GM18507 (cell line): ENCODE measurements around the gene UBN1.

Experiments
- DNase-seq: peaks from one replicate; pipeline ENCODE4 v3.0.0; 2011; ENCODE audit warnings: low read depth; ENCODE audit not compliant: insufficient read length; ENCODE audit errors: extremely low spot score
- FAIRE-seq: peaks from 2 replicates; lab custom pipeline; 2011; peaks lifted over from hg19 to GRCh38; lab: Jason Lieb, UNC

Gene UBN1

GRCh38 chr16:4813251-4814003 is 33.9 kb upstream of the UBN1 start:
- DNase-seq = no peak
- no peak for FAIRE-seq

GRCh38 chr16:4814046-4814445 is 33.2 kb upstream of the UBN1 start:
- DNase-seq (no peak), FAIRE-seq (no peak)

GRCh38 chr16:4814542-4815173 is 32.6 kb upstream of the UBN1 start:
- no peak for FAIRE-seq
- no peak for DNase-seq

GRCh38 chr16:4820652-4821051 is 26.6 kb upstream of the UBN1 start:
- FAIRE-seq = no peak
- no peak for DNase-seq

DNA sequence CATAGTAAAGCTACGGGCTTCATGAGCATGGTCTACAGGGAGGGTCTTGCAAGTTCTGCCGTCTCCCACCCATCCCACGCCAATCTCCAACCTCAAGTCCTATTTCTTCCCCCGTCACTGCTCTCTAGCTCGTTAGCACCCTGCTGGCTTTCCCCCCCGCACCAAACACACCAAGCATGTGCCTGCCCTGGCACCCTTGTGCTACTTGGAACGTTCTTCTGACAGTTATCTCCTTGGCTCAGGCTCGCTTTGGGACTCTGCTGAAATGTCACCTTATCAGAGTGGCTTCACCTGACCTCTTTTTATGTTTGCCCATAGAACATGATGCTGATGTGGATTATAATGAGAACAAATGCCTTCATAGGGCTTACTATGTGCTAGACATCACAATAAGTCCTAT is 22.1 kb upstream of the UBN1 start:
- FAIRE-seq = no peak
- DNase-seq = no peak

- DNase-seq (no peak), FAIRE-seq (no peak)
Observed at GRCh38 chr16:4826526-4826925, 20.8 kb upstream of the UBN1 start.

- no peak for DNase-seq
Observed at GRCh38 chr16:4826980-4827379, 20.3 kb upstream of the UBN1 start.

DNA sequence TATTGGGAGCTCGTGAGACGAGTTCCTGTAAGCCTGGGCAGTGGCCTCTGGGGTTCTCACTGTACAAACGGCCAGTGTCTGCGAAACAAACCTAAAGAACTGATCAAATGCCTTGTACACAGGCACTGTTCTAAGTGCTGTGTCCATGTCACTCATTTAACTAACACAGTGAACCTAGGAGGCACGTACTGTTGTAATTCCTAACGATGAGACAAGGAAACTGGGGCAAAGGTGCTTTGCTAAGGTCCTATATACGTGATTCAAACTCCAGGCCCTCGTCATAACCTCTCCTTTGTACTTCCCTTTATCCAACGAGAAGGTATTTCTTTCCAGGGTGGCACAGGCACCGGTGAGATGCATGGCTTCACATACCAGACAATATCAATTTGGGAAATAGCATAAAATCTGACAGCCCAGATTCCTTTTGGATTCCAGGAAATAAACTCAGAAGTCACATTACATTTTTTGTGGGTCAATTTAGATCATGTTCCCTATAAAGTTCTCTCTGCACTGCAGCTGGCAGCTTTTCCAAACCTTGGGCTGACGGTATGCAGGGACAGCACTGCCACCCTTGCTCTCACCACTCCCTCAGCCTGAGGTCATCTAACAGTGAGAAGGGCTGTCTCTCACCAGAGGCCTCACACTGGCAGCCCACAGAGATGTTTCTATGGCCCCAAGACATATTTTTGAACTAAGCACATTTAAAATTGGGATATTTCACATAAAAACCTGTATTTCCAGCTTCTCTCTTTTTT is 18.5 kb upstream of the UBN1 start:
- FAIRE-seq = no peak

More at GRCh38 chr16:4826980-4827379, 20.3 kb upstream of the UBN1 start:
- no peak for FAIRE-seq

DNA sequence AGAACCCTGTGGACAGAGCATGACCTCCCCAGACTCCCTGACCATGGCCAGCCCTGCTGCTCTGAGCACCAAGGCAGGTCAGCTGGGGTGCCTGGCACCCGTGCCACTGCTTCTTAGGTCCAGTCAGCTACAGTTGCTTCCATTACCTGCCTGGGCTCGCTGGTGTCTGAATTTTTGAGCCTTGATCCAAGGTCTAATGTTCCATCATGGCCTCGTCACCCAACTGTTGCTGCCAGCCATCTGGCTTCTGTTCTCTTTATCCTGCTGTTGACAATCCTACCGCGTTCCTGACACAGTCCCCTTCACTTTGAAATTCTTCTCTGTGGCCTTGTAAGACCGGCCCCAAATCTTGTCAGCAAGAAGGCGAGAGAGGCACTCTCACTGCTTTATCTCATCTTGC is 16.9 kb upstream of the UBN1 start:
- DNase-seq (no peak), FAIRE-seq (no peak)

More for the DNA sequence above, 18.5 kb upstream of the UBN1 start:
- no peak for DNase-seq

DNA sequence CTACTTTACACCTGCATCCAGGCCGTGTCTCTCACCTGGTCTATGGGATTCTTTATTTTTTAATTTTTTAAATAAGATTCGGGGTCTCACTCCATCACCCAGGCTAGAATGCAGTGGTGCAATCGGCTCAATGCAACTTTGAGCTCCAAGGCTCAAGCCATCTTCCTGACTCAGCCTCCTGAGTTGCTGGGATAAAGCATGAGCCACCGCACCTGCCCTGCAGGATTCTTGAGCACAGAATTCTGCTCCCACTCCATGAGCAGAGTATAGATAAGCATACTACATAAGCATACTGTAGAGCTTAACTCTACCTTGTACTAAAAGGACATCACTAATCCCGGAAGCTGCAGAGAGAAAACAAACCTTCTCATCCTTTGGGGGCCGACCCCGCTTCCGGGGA is 15.7 kb upstream of the UBN1 start:
- FAIRE-seq = no peak
- DNase-seq = no peak

DNA sequence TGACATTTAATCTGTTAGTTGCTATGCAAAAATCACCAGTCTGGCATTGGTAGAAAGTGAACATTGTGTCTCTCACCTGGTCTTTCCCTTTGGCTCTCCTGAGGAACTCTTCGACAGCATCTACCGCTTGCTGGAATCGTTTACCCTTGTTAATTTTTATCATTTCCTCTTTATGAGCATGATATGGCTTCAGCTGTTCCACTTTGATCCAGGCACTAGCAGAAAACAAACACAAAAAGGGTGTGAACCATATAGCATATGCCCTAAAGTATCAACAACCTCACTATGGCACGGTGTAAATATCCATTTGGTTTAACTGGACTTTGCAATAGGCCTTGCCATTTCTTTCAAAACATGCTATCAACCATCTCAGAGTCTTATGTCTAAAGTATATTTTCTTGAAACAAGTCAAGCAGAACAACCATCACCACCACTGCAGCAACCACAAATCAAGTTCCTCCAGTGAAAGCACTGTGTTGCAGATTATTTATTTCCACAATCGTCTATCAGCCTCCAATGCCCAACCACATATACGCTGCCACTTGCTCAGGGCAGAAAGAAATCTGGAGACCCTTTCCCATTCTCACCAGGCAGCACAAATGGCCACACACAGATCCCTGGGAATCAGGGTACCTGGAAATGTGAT is 14.5 kb upstream of the UBN1 start:
- FAIRE-seq (no peak), DNase-seq (no peak)

DNA sequence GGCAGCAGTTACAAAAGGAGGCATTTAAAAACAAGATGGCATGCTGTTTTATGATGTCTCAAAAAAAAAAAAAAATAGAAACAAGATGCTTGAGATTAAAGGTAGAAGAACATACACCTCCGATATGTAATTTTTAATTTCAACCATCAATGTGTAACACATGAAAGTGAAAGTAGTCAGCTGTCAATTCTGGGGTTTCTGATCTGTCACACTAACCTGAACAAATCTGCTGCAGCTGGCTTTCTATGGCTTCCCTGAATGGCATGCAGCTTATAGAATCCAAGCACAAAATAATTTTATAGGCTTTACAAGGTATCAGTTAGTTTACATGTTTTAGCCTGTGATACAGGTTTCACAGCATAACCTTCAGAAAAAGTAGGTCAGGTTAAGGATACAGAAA is 13.7 kb upstream of the UBN1 start:
- no peak for DNase-seq
- no peak for FAIRE-seq

DNA sequence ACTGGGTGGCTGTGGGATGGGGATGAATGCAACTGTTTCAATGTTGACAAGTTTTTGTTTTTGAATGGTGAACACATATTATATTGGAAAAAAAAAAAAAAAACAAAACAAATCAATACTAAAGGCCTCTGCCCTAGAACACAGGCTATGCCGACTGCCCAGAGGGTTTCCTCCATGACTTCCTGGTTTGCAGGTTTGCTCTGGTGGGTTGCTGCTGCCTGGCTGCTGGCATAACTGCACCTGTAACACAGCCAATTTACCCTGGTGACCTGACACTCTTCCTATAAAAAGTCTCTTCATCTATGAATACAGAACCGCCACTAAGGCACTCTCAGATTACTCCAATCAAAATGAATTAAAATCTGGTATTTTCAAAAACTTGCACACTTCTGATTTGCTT is 10.6 kb upstream of the UBN1 start:
- FAIRE-seq = no peak

GRCh38 chr16:4837733-4838501 is 9.4 kb upstream of the UBN1 start:
- FAIRE-seq (no peak), DNase-seq (no peak)

More for the DNA sequence above, 10.6 kb upstream of the UBN1 start:
- no peak for DNase-seq

DNA sequence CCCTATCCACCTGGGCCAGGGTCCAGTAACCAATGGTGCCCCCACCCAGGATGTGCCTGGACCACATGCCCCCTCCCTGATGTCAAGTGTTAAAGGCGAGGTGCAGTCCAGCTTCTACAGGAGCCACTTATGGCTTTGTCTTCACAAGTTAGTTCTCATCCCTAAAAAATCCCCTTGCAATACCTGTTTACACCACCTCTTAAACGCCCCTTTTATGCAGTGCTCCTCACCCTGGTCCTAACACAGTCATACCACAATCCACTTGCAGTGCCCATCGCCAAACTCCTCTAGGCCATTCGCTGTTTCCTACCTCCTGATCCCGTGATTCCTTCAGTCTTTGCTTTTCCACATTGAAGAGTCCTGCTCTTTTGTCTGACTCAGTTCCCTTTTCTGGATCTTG is 7.3 kb upstream of the UBN1 start:
- no peak for FAIRE-seq
- no peak for DNase-seq

DNA sequence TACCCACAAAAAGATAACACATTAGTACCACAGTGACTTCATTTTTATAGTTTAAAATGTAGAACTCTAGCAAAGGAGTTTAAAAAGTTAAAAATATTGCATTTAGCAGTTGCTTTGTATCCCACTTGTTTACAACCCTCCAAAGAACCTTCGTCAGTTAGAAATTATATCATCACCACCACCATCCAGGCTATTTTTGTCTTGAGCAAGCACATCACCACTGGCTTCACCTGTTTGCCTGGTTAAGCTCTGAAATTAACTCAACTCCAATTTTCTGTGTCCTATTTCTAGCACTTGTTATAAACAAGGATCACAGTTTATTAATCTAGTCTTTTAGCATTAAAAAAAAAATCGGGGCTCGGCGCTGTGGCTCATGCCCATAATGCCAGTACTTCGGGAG is 6.3 kb upstream of the UBN1 start:
- DNase-seq (no peak), FAIRE-seq (no peak)

DNA sequence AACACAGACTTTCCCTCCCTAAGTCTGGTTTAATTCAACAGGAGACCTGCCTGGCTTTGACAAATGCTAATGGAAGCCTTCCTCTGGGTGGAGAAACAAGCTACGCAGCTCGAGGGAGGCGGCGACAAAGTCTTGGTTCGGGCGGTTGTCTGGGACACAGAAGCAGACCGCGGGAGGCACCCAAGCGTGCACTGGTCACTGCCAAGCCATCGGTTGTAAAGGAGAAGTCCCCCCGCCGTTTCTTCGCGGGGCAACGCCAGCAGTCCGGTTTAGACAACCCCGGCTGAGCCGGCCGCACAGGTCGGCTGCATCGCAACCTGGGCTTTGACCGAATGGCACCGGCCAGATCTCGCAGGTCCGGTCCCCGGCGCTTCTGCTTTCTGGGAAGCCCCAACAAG is 779 bp upstream of the UBN1 start:
- FAIRE-seq (peak; percentile 56), DNase-seq (no peak)

DNA sequence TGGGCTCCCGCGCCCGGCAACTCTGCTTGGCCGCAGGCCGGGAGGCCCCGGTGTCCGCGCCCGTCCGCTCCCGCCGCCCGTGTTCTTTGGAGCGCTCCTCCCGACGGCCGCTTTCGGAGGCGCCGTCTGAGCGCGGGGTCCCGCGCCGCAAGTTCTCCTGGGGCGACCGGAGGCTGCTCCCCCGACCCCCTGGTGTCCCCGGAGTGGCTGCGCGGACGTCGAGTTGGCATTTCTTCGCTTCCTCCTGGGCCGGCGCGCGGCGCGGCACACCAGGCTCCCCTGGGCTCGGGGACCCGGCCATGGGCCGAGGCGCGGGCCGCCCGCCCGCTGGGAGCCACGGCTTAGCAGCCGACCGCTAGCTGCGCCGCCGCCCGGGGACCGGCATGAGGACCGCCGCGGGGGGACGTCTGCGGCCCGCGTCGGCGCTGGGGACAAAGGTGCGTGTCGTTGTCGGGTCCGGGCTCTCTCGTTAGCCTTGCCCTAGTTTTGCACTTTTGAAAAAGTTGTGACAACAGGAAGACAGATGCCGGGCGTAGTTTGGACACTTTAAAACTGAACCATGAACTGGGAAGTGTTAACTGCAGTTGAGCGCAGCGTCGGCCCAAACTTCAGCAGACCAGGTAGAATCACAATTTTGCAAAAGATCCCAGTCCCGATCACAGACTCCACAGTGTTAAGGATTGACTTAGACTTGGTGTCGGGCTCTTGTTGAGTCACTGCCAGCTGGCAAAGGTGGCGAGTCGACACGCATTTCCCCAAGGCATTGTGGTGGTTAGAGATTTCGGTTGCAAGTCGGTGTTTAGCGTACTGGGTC is 700 bp downstream of the UBN1 start:
- DNase-seq = no peak
- peak; percentile 58 for FAIRE-seq

- FAIRE-seq (no peak), DNase-seq (no peak)
Observed at GRCh38 chr16:4850211-4850610, 2.9 kb downstream of the UBN1 start.
